HL-60/S4 treated with retinoic acid at 250 ng/mL for 4 days and 3 days (cell line): ENCODE measurements around the gene CREBRF.
"Not testable (repeated sequence)": the region's sequence is repeated elsewhere in the genome, so short reads cannot be mapped to it uniquely, and the experiment has no call there.

Source experiments
- in situ Hi-C: fragments of 300-500 bp; cut with MboI; formaldehyde crosslinking; loops from 2 replicates; pipeline ENCODE4 v1.7.0; 2022; ENCODE audit warnings: low sequenced_read_pairs

CREBRF gene

GRCh38 chr5:173075970-173076369, 19.8 kb downstream of the CREBRF start:
- in situ Hi-C loops: no loop called here

GRCh38 chr5:173076471-173076870, 20.3 kb downstream of the CREBRF start:
- in situ Hi-C loops: not testable (repeated sequence)

- in situ Hi-C loops: no loop called here
Observed at GRCh38 chr5:173078878-173079277, 22.7 kb downstream of the CREBRF start.

GRCh38 chr5:173089581-173089980, 33.4 kb downstream of the CREBRF start:
- in situ Hi-C loops: no loop called here

- in situ Hi-C loops: no loop called here
Observed at GRCh38 chr5:173090639-173091038, 34.5 kb downstream of the CREBRF start.

GRCh38 chr5:173091981-173092380, 35.8 kb downstream of the CREBRF start:
- in situ Hi-C loops: no loop called here

GRCh38 chr5:173093606-173094005, 37.5 kb downstream of the CREBRF start:
- in situ Hi-C loops: no loop called here

GRCh38 chr5:173094012-173094661, 38.0 kb downstream of the CREBRF start:
- in situ Hi-C loops: no loop called here

- in situ Hi-C loops: no loop called here
Observed at GRCh38 chr5:173098787-173099186, 42.6 kb downstream of the CREBRF start.

- in situ Hi-C loops: no loop called here
Observed at GRCh38 chr5:173099461-173099860, 43.3 kb downstream of the CREBRF start.

- in situ Hi-C loops: no loop called here
Observed at GRCh38 chr5:173101245-173101644, 45.1 kb downstream of the CREBRF start.

GRCh38 chr5:173103411-173103810, 47.3 kb downstream of the CREBRF start:
- in situ Hi-C loops: no loop called here

- in situ Hi-C loops: no loop called here
Observed at GRCh38 chr5:173108914-173109313, 52.8 kb downstream of the CREBRF start.

- in situ Hi-C loops: no loop called here
Observed at GRCh38 chr5:173114536-173114935, 58.4 kb downstream of the CREBRF start.

- in situ Hi-C loops: no loop called here
Observed at GRCh38 chr5:173119719-173120118, 63.6 kb downstream of the CREBRF start.

- in situ Hi-C loops: no loop called here
Observed at GRCh38 chr5:173123416-173123815, 67.3 kb downstream of the CREBRF start.

- in situ Hi-C loops: not testable (repeated sequence)
Observed at GRCh38 chr5:173132166-173132565, 76.0 kb downstream of the CREBRF start.

- in situ Hi-C loops: no loop called here
Observed at GRCh38 chr5:173138707-173139106, 82.6 kb downstream of the CREBRF start.

- in situ Hi-C loops: no loop called here
Observed at GRCh38 chr5:173139631-173140030, 83.5 kb downstream of the CREBRF start.

GRCh38 chr5:173140769-173141168, 84.6 kb downstream of the CREBRF start:
- in situ Hi-C loops: no loop called here

GRCh38 chr5:173143567-173143966, 87.4 kb downstream of the CREBRF start:
- in situ Hi-C loops: no loop called here

GRCh38 chr5:173144200-173145176, 88.3 kb downstream of the CREBRF start, which contains the start of gene BNIP1:
Gene BNIP1 (plus strand): TSS chr5:173144531. CDS start chr5:173144546, 15 bp downstream.
- in situ Hi-C loops: no loop called here
